OCI-LY3 (cell line): ENCODE measurements around the gene CAMK2B.

Experiments
- H2AFZ ChIP-seq: fragments of 200-600, 300-600 bp; shearing (Covaris generic); 2 replicates; pipeline ENCODE4 v1.6.0; 2014; ENCODE audit warnings: antibody characterized with exemption, low read depth, low read length
- H3K27ac ChIP-seq: fragments of 200-600, 300-600 bp; sonication (generic); 2 replicates; pipeline ENCODE4 v1.5.1; 2014; ENCODE audit warnings: mild to moderate bottlenecking, low read length, moderate library complexity, mixed read lengths
- H3K27me3 ChIP-seq: fragments of 200-600, 300-600 bp; sonication (generic); 2 replicates; pipeline ENCODE4 v1.6.1; 2014; ENCODE audit warnings: low read depth, low read length, mixed read lengths
- H3K36me3 ChIP-seq: fragments of 200-600, 300-600 bp; sonication (generic); replicated peaks from 2 replicates; pipeline ENCODE3; 2014; ENCODE audit warnings: low read depth, low read length, mixed read lengths
- H3K4me1 ChIP-seq: fragments of 300-600, 200-600 bp; sonication (generic); 2 replicates; pipeline ENCODE4 v1.6.1; 2014; ENCODE audit warnings: low read length, mixed read lengths
- H3K4me2 ChIP-seq: fragments of 200-600, 300-600 bp; sonication (generic); 2 replicates; pipeline ENCODE4 v1.6.1; 2014; ENCODE audit warnings: low read length, mixed read lengths
- H3K4me3 ChIP-seq: fragments of 300-600, 200-600 bp; sonication (generic); 2 replicates; pipeline ENCODE4 v1.5.1; 2014; ENCODE audit warnings: antibody characterized with exemption, mild to moderate bottlenecking, low read length, moderate library complexity
- H3K79me2 ChIP-seq: fragments of 300-600, 200-600 bp; shearing (Covaris generic); 2 replicates; pipeline ENCODE4 v1.6.1; 2014; ENCODE audit warnings: mild to moderate bottlenecking, low read length, mixed read lengths
- H3K9ac ChIP-seq: fragments of 300-600, 200-600 bp; shearing (Covaris generic); 2 replicates; pipeline ENCODE4 v1.6.0; 2014; ENCODE audit warnings: mild to moderate bottlenecking, low read length, moderate library complexity
- H3K9me3 ChIP-seq: fragments of 200-600, 300-600 bp; shearing (Covaris generic); 2 replicates; pipeline ENCODE4 v1.6.1; 2014; ENCODE audit warnings: low read length, mixed read lengths; ENCODE audit not compliant: insufficient read depth
- H4K20me1 ChIP-seq: fragments of 200-600, 300-600 bp; sonication (generic); 2 replicates; pipeline ENCODE4 v1.6.1; 2016; ENCODE audit warnings: low read length, mixed read lengths; ENCODE audit not compliant: insufficient read depth
- CTCF ChIP-seq: fragments of 200-600, 300-600 bp; sonication (generic); IDR thresholded peaks from 2 replicates; pipeline ENCODE4 v1.5.1; 2014; ENCODE audit warnings: antibody characterized with exemption, low read length, low read depth
- EZH2phosphoT487 ChIP-seq: fragments of 200-600 bp; shearing (Covaris generic); IDR thresholded peaks from 2 replicates; pipeline ENCODE4 v1.6.1; 2018; ENCODE audit warnings: antibody characterized with exemption, mixed run types, low read depth

CAMK2B gene

GRCh38 chr7:44273681-44274622, 51.4 kb downstream of the CAMK2B start:
- Histone ChIP-seq H3K79me2 (no peaks in the 10 kb centered on the region), H3K27me3 (no peaks in the 10 kb centered on the region), H3K27ac (no peak overlapping the region), H3K4me2 (no peak overlapping the region), H3K9me3 (no peaks in the 10 kb centered on the region), H3K36me3 (no peaks in the 10 kb centered on the region), H3K4me3 (no peak overlapping the region), H3K9ac (no peak overlapping the region), H4K20me1 (no peaks in the 10 kb centered on the region), H2AFZ (no peak overlapping the region), H3K4me1 (no peaks in the 10 kb centered on the region)
- TF ChIP-seq CTCF (no peak), EZH2phosphoT487 (no peak)

- Histone ChIP-seq H3K4me2 (no peak overlapping the region), H3K36me3 (no peaks in the 10 kb centered on the region), H3K9me3 (no peaks in the 10 kb centered on the region), H3K4me3 (no peak overlapping the region), H3K9ac (no peak overlapping the region), H3K27me3 (no peaks in the 10 kb centered on the region; the same call in 1 of the 2 replicates), H2AFZ (no peak overlapping the region), H3K27ac (no peak overlapping the region), H4K20me1 (no peaks in the 10 kb centered on the region), H3K79me2 (no peaks in the 10 kb centered on the region), H3K4me1 (no peaks in the 10 kb centered on the region)
- no peak for TF ChIP-seq CTCF
These were observed 52.4 kb downstream of the CAMK2B start for GRCh38 chr7:44272981-44273380.

GRCh38 chr7:44272456-44272855, 52.9 kb downstream of the CAMK2B start:
- no peak overlapping the region for H2AFZ ChIP-seq

More at GRCh38 chr7:44272456-44272855, 52.9 kb downstream of the CAMK2B start:
- H3K9ac ChIP-seq, result no peak overlapping the region
- no peaks in the 10 kb centered on the region for H3K4me1 ChIP-seq
- H3K4me2 ChIP-seq, result no peak overlapping the region
- no peak overlapping the region for H3K27ac ChIP-seq
- no peak for TF ChIP-seq CTCF
- no peaks in the 10 kb centered on the region for H4K20me1 ChIP-seq
- no peak overlapping the region for H3K4me3 ChIP-seq
- no peaks in the 10 kb centered on the region for H3K9me3 ChIP-seq
- peaks cover 4% of the 10 kb centered on the region for H3K27me3 ChIP-seq
- H3K79me2 ChIP-seq, result no peaks in the 10 kb centered on the region
- no peaks in the 10 kb centered on the region for H3K36me3 ChIP-seq
